Measurements from ENCODE around the gene RAP1B. TPM values are rescaled to one million over a fixed set of nuclear protein-coding genes. Genes with fewer than 3 reads are reported as not detected.
"Not testable (repeated sequence)": the region's sequence is repeated elsewhere in the genome, so short reads cannot be mapped to it uniquely, and the experiment has no call there.

The RAP1B gene
- total RNA-seq, 1 experiment from 2014 or later, result 270 TPM

DNA sequence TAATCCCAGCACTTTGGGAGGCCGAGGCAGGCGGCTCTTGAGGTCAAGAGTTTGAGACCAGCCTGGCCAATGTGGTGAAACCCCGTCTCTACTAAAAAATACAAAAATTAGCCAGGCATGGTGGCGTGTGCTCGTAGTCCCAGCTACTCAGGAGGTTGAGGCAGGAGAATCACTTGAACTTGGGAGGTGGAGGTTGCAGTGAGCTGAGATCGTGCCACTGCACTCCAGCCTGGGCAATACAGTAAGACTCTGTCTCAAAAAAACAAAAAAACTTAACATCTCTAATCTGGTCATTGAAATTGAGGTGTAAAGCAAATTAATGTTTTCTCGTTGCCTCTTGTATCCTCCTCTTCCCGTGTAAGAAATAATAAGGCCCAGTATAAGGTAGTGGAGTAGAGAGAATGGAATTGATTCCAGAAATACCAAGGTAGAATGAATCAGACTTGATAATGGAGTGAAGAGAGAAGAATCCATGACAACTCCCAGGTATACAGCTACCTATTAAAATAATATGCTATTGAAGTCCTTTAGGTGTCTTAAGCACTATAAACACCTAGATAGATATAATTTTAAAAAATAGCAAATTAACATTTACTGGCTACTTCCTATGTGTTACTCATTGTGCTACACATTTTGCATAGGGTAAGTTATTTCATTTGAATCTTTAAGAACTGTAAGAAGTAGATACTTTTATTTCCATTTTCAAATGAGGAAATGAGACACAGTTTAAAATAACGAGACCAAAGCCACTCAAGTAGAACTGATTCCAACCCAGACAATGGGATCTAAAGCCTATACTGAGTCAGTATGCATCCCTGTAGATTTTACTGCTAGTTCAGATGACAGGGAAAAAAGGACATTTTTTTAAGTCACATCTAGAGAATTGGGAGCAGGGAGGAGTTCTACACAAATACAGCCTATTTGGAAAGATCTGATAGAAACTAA lies 23.2 kb downstream of the RAP1B start:
- DNase-seq (ENCODE audit: low read depth), result no peak

DNA sequence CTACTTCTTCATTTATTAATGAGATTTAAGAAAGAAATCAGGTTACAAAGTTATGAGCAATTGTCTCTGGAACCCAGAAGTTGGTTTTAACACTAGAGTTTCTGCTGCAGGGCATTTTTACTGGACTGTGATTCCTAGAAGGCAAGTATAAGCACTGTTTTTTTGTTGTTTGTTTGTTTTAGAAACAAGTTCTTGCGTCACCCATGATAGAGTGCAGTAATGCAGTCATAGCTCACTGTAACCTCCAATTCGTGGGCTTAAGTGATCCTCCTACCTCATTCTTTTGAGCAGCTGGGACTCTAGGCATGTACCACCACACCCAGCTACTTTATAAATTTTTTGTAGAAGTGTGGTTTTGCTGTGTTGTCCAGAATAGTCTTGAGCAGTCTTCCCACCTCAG lies 25.6 kb downstream of the RAP1B start:
- DNase-seq (ENCODE audit: low read depth), result peak; percentile 76

DNA sequence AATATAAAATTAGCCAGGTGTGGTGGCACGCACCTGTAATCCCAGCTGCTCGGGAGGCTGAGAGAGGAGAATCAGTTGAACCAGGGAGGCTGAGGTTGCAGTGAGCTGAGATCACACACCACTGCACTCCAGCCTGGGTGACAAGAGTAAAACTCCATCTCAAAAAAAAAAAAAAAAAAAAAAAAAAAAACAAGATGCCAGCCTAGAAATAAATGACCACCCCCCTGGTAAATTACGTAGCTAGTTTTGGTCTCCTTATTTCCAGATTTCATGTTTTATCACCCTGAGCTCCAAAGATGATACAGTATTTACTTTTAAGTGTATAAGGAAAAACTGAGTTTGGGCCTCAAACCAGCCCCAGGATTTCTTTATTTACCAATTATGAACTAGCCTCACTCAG lies 26.7 kb downstream of the RAP1B start:
- DNase-seq (ENCODE audit: low read depth), result not testable (repeated sequence)

DNA sequence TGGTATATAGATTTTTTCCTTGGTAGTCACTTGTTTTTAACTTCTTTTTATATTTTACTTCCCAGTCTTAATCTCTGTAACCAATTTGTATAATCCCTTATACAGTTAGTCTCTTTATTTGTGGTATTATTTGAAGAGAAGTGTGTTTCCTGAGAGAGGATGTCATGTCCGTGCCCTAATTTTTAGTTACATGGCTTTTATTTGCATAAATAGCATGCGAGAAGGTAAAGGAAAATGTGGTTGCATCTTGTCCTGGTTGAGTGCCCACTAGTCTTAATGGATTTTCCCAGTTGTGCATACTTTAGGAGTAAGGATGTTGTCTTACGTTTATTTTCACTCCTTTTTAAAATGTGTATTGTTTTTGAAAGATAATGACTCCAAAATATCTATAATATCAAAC lies 27.5 kb downstream of the RAP1B start:
- no peak for DNase-seq (ENCODE audit: low read depth)

DNA sequence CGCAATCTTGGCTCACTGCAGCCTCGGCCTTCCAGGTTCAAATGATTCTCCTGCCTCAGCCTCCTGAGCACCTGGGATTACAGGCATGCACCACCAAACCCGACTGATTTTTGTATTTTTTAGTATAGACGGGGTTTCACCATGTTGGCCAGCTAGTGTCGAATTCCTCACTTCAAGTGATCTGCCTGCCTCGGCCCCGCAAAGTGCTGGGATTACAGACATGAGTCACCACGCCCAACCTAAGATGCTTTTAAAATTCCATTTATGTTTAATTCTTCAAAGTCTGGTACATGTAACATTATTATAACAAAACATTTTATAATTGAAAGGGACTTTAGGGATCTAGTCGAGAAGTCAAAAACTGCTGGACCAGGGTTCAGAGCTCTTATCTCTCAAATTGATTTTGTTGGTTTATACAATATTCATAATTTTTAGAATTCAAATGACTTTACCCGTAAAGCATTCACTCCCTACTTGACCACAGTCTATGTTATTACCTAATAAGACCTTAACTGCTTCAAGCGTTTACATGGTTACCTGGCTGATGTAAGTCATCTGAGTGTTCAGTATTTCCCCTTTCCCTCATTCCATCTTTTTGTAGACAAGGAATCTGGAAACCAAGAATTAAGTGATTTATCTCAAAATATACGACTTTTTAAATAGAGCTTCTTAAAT lies 28.2 kb downstream of the RAP1B start:
- peak; percentile 30 for DNase-seq (ENCODE audit: low read depth)

- DNase-seq (ENCODE audit: low read depth), result no peak
Measured at GRCh38 chr12:68639396-68639767, 28.7 kb downstream of the RAP1B start.

DNA sequence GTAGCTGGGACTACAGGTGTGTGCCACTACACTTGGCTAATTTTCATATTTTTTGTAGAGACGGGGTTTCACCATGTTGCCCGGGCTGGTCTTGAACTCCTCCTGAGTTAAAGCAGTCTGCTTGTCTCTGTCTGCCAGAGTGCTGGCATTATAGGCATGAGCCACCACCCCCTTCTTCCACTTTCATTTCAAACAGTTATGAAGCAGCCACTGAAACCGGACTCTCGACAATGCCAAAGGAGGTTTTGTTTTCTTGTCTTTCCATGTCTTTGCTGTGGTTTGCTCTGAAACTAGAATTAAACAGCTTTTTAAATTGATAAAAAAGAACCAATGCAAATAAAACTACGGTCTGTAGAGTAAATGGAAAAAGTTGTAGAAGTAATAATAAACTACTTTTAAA lies 30.4 kb downstream of the RAP1B start:
- DNase-seq (ENCODE audit: low read depth), result peak; percentile 30

- no peak for DNase-seq (ENCODE audit: low read depth)
Measured at GRCh38 chr12:68646484-68646883, 35.8 kb downstream of the RAP1B start.

- DNase-seq (ENCODE audit: low read depth), result no peak
Measured at GRCh38 chr12:68647507-68647906, 36.8 kb downstream of the RAP1B start.

GRCh38 chr12:68648179-68648578 lies 37.5 kb downstream of the RAP1B start:
- DNase-seq (ENCODE audit: low read depth), result no peak

DNA sequence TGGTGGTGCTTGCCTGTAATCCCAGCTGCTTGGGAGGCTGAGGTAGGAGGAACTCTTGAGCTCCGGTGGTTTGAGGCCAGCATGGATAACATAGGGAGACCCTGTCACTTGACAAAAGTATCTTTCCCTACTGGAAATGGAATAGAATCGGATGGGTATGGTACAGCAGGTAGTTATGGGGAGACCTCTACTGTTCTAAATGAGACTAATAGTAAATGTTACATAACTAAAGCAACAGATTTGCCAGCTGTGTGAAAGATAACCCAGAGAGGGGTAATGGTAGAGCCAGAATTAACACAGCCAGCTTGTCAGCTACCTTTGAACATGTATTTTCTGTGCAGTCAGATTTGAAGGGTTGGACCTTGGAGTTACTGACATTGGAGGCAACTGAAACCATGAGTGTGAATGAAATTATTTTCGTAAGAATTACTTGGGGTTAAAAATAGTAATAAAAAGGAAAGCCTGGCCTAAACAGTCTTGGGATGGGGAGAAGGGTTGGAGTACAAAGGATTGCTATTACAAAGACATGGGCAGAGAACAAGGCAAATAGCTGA lies 54.4 kb downstream of the RAP1B start:
- peak; percentile 5 for DNase-seq (ENCODE audit: low read depth)

DNA sequence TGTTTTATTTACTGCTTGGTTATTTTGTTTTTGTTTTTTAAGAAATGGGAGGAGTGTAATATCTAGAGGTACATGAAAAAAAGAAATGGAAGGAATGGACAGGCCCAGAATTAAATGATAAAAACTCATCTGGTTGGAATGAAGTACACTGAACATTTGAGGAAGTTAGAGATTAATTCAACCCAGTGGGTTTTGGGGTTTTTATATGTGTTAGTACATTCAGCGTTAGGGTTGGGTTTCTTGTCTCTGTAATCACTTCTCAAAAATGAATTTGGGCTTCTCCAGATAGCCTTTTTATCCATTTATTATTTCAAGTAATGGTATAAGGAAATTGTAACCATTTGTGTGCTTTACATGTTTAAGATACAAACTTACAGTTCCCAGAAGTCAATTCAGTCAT lies 56.6 kb downstream of the RAP1B start:
- DNase-seq (ENCODE audit: low read depth), result no peak

- DNase-seq (ENCODE audit: low read depth), result no peak
Measured at GRCh38 chr12:68667896-68668295, 57.2 kb downstream of the RAP1B start.

DNA sequence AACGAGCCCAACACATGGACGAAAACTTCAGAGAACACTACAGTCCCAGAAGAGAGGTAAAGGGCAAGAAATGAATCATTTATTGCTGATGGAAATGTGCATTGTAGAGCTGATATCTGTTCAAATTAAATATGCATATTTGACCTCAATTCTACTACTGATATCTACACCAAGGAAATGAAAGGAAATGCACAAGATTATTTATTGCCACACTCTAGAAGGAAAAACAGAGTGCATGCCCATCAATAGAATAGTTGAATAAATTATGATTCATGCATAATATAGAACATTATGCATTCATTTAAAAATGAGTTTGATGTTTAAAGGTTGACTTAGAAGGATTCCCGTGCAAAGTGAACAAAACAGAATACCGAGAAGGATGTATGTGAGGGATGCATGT lies 60.5 kb downstream of the RAP1B start:
- no peak for DNase-seq (ENCODE audit: low read depth)

DNA sequence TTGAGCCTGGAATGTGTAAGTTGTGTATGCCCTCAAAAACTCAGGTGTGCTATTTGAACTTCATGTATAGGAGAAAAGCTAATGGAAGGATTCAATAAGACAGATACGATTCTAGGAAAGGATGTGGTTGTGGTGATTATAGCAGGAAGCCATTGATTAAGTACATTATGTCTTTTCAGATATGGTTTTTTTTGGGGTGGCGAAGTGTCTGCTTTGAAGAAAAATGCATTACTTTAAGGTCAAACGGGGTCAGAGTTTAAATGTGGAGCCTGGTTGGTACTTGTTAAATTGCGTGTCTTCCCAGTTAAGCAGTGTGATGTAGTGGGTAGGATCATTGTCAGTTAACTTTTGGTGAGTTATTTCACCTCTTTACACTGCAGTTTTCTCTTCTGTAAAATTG lies 63.1 kb downstream of the RAP1B start:
- DNase-seq (ENCODE audit: low read depth), result no peak

- no peak for DNase-seq (ENCODE audit: low read depth)
Measured at GRCh38 chr12:68674376-68674775, 63.7 kb downstream of the RAP1B start.

DNA sequence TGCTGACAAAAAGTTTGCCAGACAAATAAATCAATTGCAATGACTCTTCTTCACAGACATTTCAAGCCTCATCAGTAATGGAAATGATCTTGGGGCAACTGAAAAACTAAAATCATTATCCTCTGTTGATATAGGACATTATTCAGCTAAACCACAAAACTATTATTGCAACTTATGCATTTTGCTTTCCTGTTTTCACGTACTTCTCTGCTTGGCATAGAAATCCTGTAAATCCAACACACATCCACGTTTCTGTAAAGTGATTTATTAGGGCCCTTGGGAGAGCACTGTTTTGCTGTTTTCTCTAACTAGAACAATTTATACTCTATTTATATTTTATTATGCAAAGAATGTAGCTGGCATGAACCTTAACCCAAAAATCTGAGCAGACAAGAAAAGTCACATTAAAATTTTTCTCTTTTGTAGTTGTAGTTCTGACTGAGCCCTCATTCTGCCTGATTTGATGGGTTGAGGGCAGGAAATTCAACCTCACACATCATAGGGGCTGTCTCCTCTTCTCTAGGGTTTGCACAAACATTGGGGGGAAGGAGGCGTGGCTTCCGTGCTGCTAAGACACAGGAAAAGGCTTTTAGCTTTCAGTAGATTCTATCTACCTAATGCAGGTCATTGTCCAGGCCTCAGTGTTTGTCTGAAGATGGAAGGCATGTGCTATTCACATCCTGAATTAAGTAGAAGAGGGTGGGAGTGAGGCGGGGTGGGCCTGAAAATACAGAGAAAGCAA lies 64.6 kb downstream of the RAP1B start:
- DNase-seq (ENCODE audit: low read depth), result no peak

DNA sequence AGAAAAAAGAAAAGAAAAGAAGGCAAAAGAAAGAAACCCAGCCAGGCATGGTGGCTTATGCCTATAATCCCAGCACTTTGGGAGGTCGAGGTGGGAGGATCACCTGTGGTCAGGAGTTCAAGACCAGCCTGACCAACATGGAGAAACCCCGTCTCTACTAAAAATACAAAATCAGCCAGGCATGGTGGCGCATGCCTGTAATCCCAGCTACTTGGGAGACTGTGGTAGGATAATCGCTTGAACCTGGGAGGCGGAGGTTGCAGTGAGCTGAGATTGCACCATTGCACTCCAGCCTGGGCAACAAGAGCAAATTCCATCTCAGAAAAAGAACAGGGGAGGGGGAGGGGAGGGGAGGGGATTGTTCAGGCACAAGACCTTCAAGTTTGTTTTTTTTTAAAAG lies 66.2 kb downstream of the RAP1B start:
- not testable (repeated sequence) for DNase-seq (ENCODE audit: low read depth)

DNA sequence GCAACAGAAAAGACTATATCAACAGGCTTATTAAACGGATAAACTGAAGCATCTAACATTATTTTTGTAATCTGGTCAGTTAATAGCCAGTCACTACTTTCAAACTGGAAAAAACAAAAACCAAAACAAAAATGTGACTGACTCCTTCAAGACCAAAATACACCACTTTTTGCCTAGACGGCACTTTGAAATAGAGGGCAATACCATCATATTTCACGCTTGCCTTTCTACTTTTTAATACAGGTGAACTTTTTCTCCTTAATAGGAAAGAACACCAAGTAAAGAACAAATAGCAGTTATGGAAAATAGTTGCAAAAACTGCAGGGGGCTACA lies 75.5 kb downstream of the RAP1B start:
- DNase-seq (ENCODE audit: low read depth), result no peak

DNA sequence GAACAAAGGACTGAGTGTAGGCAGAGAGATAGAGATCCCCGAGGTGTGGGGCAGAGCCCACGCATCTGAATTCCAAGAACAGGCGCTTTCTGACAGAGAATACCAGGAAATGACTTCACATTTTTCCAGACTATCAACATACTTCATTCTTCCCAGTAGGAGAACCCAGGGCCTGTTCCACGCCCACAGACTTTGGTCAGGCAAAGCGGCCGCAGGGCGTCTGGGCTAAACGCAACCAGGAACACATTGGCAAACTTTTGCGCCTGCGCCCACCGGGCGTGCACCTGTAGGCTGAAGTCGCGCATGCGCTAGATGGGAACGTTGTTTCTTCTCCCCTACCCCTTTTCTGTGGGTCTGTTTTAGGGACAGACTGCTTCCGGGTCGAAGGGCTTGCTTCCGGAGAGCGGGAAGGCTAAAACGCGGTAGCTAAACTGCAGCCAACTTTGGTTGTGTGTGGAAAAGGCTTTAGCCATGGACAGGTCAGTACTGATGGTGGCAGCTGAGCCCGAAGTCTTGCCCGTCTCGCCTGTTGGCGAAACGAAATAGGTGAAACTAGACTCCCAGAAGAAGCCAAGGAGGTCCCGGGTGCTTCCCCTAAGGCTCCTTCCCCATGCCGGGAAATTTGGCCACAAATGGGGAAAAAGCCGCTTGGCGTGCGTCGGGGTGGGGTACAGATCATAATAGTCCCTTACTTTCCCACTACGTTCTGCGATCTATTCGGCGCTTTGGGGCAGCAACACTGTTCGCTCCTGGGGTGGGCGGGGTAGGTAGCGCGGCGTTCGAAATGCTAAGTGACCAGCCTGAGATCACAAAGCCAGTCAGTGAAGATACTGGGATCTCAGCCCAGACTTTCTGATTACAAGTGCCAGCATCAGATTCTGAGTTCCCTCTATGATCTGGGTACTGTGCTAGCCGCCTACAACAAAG lies 76.2 kb downstream of the RAP1B start, which contains the start of gene NUP107:
TSS of gene NUP107 (plus strand) at position 384 of the 927 bp plus-strand sequence. CDS start at position 472, 88 bp downstream.
- DNase-seq (ENCODE audit: low read depth), result peak; percentile 97

DNA sequence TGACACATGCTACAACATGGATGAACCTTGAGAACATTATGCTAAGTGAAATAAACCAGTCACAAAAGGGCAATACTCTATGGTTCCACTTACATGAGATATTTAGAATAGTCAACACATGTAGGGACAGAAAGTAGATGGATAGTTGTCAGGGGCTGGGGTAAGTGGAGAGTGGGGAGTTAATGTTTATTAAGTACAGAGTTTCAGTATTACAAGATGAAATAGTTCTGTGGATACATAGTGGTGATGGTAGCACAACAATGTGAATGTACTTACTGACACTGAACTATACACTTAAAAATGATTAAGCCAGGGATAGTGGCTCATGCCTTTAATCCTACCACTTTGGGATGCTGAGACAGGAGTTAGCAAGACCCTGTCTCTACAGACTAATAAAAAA lies 84.8 kb downstream of the RAP1B start:
- DNase-seq (ENCODE audit: low read depth), result no peak

All from LHCN-M2 (cell line).